GM13977 (cell line): ENCODE data around the gene APBB2.

Experiments used
- DNase-seq: peaks from one replicate; pipeline ENCODE4 v3.0.0; 2012; ENCODE audit warnings: low spot score
- CTCF ChIP-seq: IDR thresholded peaks from 2 replicates; pipeline ENCODE4 v1.5.1; 2012; ENCODE audit warnings: mild to moderate bottlenecking, control low read depth; ENCODE audit not compliant: insufficient read depth; ENCODE audit errors: extremely low read depth, missing control alignments
- in situ Hi-C: fragments of 300-500 bp; cut with MboI; formaldehyde crosslinking; loops from one replicate; pipeline ENCODE4 v1.12.0; 2022; ENCODE audit warnings: low sequenced_read_pairs, low pct_unique_long_range_greater_than_20kb, mixed read lengths, inconsistent platforms; ENCODE audit not compliant: unreplicated experiment

The APBB2 gene

DNA sequence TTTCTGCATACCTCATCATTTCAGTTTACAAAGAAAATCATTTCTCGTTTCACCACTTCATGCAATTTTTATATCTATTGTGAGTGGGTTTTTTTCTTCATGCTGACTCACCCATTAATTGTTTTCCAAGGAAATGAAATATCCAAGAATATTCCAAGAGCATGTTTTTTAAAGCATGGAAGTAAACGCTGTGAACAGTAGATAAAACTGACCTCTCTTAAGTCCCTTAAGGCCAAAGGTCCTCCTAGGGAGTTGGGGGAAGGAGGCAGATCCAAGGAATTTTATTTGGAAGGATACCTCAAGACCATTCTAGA is 2.6 kb upstream of the APBB2 start:
- DNase-seq = no peak
- no peak for TF ChIP-seq CTCF
- in situ Hi-C loops = loop anchor here (10.0 to 25.0 kb wide), 2 partner anchors 242 to 480 kb away; partner anchors contain the start of gene NSUN7

- in situ Hi-C loops = loop anchor here (10.0 to 25.0 kb wide), 2 partner anchors 242 to 479 kb away; partner anchors contain the start of gene NSUN7
- DNase-seq = peak; percentile 89
- peak; percentile 26 for TF ChIP-seq CTCF
These were observed 2.1 kb upstream of the APBB2 start for GRCh38 chr4:41216294-41217019.

DNA sequence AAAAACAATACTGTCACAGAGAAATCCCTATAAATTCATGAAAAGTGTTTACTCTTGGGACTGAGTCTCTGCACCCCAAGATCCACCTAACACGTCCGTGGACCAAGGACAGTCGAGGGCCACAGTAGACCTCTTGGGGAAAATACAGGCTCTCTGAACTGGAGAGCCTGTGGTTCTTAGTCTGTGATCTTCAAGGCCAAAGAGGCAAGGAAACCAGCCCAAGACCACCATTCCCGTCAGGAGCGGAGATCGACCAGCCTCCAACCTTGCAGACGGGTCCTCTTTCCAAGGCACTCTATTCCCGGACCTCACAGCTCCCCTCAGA is 1.6 kb upstream of the APBB2 start:
- TF ChIP-seq CTCF = no peak
- DNase-seq = peak; percentile 27
- in situ Hi-C loops = loop anchor here (10.0 to 25.0 kb wide), 2 partner anchors 241 to 479 kb away; partner anchors contain the start of gene NSUN7

DNA sequence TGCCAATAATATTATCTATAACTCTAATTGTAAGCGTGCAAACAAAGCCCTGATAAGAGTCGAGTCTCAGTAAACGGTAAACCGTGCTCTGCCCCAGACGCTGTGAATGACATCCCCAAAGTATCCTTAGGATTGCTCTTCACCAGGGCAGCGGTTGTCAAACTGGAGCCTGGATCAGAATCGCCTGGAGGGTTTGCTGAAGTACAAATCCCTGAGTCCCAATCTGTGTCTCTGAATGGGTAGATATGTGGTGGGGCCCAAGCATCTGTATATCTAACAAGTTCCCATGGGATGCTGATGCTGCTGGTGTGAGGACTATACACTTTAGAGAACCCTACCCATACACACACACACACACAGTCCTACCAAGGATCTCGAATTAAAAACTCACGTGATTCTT is 813 bp upstream of the APBB2 start:
- no peak for DNase-seq
- TF ChIP-seq CTCF = no peak
- in situ Hi-C loops = loop anchor here (10.0 to 25.0 kb wide), 2 partner anchors 240 to 478 kb away; partner anchors contain the start of gene NSUN7

DNA sequence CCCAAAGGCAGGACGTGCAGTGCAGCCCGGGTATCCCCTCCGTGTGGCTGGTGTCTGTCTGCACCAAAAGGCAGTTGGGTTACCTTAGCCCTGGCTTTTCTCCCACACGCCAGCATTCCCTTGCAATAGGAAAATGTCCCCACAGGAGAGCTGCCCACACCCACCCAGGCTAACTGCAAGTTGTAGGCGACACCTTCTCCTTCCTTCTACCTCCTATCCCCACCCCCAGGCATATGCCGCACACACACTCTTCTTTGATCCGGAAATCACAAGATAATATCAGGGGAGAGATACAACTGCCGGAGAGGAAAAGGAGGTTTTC is 444 bp upstream of the APBB2 start:
- in situ Hi-C loops = loop anchor here (10.0 to 25.0 kb wide), 2 partner anchors 240 to 477 kb away; partner anchors contain the start of gene NSUN7
- no peak for DNase-seq
- no peak for TF ChIP-seq CTCF

DNA sequence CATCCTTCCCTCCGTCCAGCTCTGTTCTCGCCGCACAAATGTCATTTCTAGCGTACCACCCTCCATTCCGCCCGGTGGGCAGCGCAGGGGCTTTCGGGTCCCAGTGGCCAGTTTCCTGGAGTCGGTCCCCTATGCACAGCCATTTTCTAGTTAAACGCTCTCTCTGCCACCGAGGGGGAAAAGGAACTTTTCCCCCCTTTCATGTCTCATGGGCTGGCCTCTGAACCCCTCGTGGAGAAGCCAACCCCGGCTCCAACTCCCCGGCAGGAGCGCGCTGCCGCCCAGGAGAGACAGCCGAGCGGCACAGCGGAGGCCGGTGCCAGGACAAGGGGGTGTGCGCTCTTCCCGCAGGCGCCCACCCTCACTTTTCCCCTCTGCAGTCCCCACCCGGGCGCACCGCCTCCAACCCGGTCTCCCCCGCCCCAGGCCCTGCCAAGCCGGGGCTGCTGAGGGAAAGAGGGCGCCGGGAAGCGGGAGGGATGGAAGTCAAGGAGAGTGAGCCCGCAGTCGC is 662 bp downstream of the APBB2 start:
- in situ Hi-C loops = loop anchor here (10.0 to 25.0 kb wide), 2 partner anchors 239 to 476 kb away; partner anchors contain the start of gene NSUN7
- no peak for TF ChIP-seq CTCF
- peak; percentile 33 for DNase-seq
